GM12878 (cell line): ENCODE measurements around the gene PDE9A. TPM values are rescaled to one million over a fixed set of nuclear protein-coding genes. Genes with fewer than 3 reads are reported as not detected.

Source experiments
- ATAC-seq: fragments of 200-7000 bp; cut with Tn5 transposase; 3 replicates; pipeline ENCODE4 v1.9.1; 2020; ENCODE audit warnings: mild to moderate bottlenecking, moderate library complexity
- BruUV-seq: library from RNA; stranded (reverse); fragments of 400-500 nt; replicated peaks from 2 replicates; lab custom pipeline; 2021; lab: Mats Ljungman, UMichigan
- CTCF ChIA-PET: fragments of 300-600 bp; sonication (Branson Sonifier 250); formaldehyde crosslinking; extraction: SDS; loops from one replicate; lab custom pipeline; 2021; ENCODE audit warnings: inconsistent platforms; lab: Yijun Ruan, JAX
- POLR2A ChIA-PET: fragments of 350-600 bp; formaldehyde crosslinking; extraction: SDS; loops from one replicate; lab custom pipeline; 2021; ENCODE audit warnings: inconsistent platforms; lab: Charles Lee
- RAD21 ChIA-PET: fragments of 300-600 bp; sonication (Branson Sonifier 250); formaldehyde crosslinking; loops from one replicate; lab custom pipeline; 2023; ENCODE audit warnings: antibody characterized with exemption; ENCODE audit not compliant: unreplicated experiment; lab: Charles Lee
- SMC1A ChIA-PET: fragments of 300-600 bp; sonication (Branson Sonifier 250); formaldehyde crosslinking; loops from one replicate; lab custom pipeline; 2023; ENCODE audit not compliant: unreplicated experiment, uncharacterized antibody; lab: Charles Lee
- DNase-seq: peaks from one replicate; pipeline ENCODE4 v3.0.0-alpha.2; 2011; ENCODE audit warnings: low read depth, low spot score
- FAIRE-seq: peaks from 3 replicates; lab custom pipeline; 2011; peaks lifted over from hg19 to GRCh38; lab: Jason Lieb, UNC
- H2AFZ ChIP-seq: 2 replicates; pipeline ENCODE4 v1.6.0; 2011; ENCODE audit warnings: low read depth, low read length, control low read depth; ENCODE audit not compliant: control insufficient read depth
- H3K27ac ChIP-seq: 2 replicates; pipeline ENCODE4 v1.5.1; 2011; ENCODE audit warnings: control low read depth; ENCODE audit not compliant: control insufficient read depth, insufficient read depth
- H3K27me3 ChIP-seq, 2 experiments: replicated peaks in 1 of 2; 2 replicates each; pipeline versions ENCODE4 v1.6.0 to v1.6.1; 2011; ENCODE audit warnings: low read length in 1 of 2; ENCODE audit not compliant: control insufficient read depth in 2 of 2, insufficient read depth in 2 of 2
- H3K36me3 ChIP-seq, 2 experiments: 2 replicates each; pipeline ENCODE4 v1.5.1; 2011; ENCODE audit warnings: low read length in 1 of 2; ENCODE audit not compliant: control insufficient read depth in 2 of 2, insufficient read depth in 2 of 2
- H3K4me1 ChIP-seq: 2 replicates; pipeline ENCODE4 v1.6.1; 2011; ENCODE audit warnings: mild to moderate bottlenecking, low read length, moderate library complexity, mixed read lengths; ENCODE audit not compliant: control insufficient read depth, insufficient read depth
- H3K4me2 ChIP-seq: 2 replicates; pipeline ENCODE4 v1.6.0; 2011; ENCODE audit warnings: control low read depth; ENCODE audit not compliant: control insufficient read depth, insufficient read depth
- H3K4me3 ChIP-seq: fragments of 200-600 bp; sonication (generic); 2 replicates; pipeline ENCODE4 v1.5.1; 2016
- H3K79me2 ChIP-seq: 2 replicates; pipeline ENCODE4 v1.6.0; 2011; ENCODE audit warnings: low read length; ENCODE audit not compliant: control insufficient read depth, insufficient read depth
- H3K9ac ChIP-seq: 2 replicates; pipeline ENCODE4 v1.8.0; 2011; ENCODE audit warnings: low read length, control low read depth, mixed read lengths; ENCODE audit not compliant: control insufficient read depth, insufficient read depth
- H3K9me3 ChIP-seq: replicated peaks from 3 replicates; pipeline ENCODE4 v1.5.1; 2011; ENCODE audit warnings: mild to moderate bottlenecking, low read length; ENCODE audit not compliant: control insufficient read depth, insufficient read depth
- H4K20me1 ChIP-seq: 2 replicates; pipeline ENCODE4 v1.6.0; 2011; ENCODE audit not compliant: control insufficient read depth, insufficient read depth
- EP300 ChIP-seq, 2 experiments: fragments of 150-350 bp in 1 of 2; IDR thresholded peaks; 2 replicates each; pipeline ENCODE4 v1.6.1; 2011 to 2012; ENCODE audit warnings: low read depth in 2 of 2, low read length in 2 of 2, borderline replicate concordance in 1 of 2, improper control_type of control experiment in 1 of 2, inconsistent platforms in 1 of 2; ENCODE audit not compliant: control insufficient read depth in 1 of 2
- MEF2A ChIP-seq: IDR thresholded peaks from 2 replicates; pipeline ENCODE4 v1.6.1; 2011; ENCODE audit warnings: low read depth, mild to moderate bottlenecking, low read length, moderate library complexity; ENCODE audit not compliant: insufficient read depth
- MEF2B ChIP-seq: fragments of 450-650 bp; IDR thresholded peaks from 2 replicates; pipeline ENCODE4 v1.6.1; 2018; ENCODE audit warnings: mild to moderate bottlenecking, moderate library complexity; ENCODE audit not compliant: partially characterized antibody, poor library complexity, severe bottlenecking
- STAT1 ChIP-seq: fragments of 450-650 bp; conservative IDR thresholded peaks from 2 replicates; pipeline ENCODE4 v1.6.1; 2014; ENCODE audit warnings: antibody characterized with exemption, mild to moderate bottlenecking
- WGBS: methylation state at CpG from one replicate; pipeline ENCODE4 v1.1.6; 2016; ENCODE audit warnings: low lambda C conversion rate; ENCODE audit not compliant: insufficient replicate concordance, insufficient coverage; ENCODE audit errors: missing lambda C conversion rate; 5-methylcytosine and 5-hydroxymethylcytosine counted together
- in situ Hi-C: fragments of 300-500 bp; cut with MboI; formaldehyde crosslinking; loops from 9 replicates; pipeline ENCODE4 v1.14.3; 2018; ENCODE audit warnings: mixed read lengths
- intact Hi-C: fragments of 100-400 bp; cut with micrococcal nuclease; formaldehyde crosslinking; loops from one replicate; pipeline ENCODE4 v1.14.2; 2022; ENCODE audit not compliant: unreplicated experiment
- polyA plus RNA-seq, 11 experiments: library from polyadenylated mRNA; depleted of rRNA in 4 of 11; unstranded in 6 of 11; stranded (reverse) in 5 of 11; fragments of >200 nt; fragmentation: Nextera tagmentation in 4 of 11; fragmentation: Illumina TruSeq in 1 of 11; extraction: Ambion mirVana in 4 of 11; extraction: Trizol in 1 of 11; gene quantifications; 1 replicate in 1 of 11; 2 replicates in 10 of 11; pipeline versions ENCODE4 v1.2.1 to v1.2.3, GENCODE V29; 2011 to 2016; ENCODE audit warnings: inconsistent platforms in 2 of 11, missing spikeins in 2 of 11, low read depth in 1 of 11
- total RNA-seq, 4 experiments: library from RNA; depleted of rRNA in 3 of 4; stranded (reverse); fragments of >200 nt in 3 of 4; fragmentation: Illumina TruSeq in 1 of 4; extraction: Trizol in 1 of 4; gene quantifications; 2 replicates each; pipeline versions ENCODE4 v1.2.1 to v1.2.3, GENCODE V29; 2013 to 2021

The PDE9A gene
- total and polyA plus RNA-seq, 10 of the 15 experiments (the other 5 are each of a cell fraction or from before 2014, with no cell fraction given): 0.08 to 0.45 (median 0.20) TPM; not detected in 1

DNA sequence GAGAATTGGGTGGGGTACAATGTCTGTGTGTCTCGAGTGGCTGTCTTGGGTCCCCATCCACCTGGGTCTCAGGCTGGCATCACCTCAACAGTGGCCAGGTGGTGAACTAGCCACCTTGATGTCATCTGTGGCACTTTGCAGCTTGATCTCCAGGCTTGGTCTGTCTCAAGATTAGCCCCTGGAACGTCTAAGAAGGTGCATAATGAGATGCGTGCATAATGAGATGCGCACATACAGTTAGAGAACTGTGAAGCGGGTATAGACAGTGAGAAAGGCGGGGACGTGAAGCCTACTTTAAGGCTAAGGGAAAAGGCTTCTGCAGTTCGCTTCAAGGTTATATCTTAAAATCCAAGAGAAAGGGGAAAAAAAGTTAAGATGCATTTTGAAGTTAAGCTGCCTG, 127.2 kb downstream of the PDE9A start:
- Histone ChIP-seq H3K36me3 (no peaks in the 10 kb centered on the region), H2AFZ (no peak overlapping the region), H3K4me2 (no peak overlapping the region), H3K9ac (no peak overlapping the region)
- SMC1A ChIA-PET: no interaction called here
- RAD21 ChIA-PET: interaction anchor here (0.6 kb wide), 1 partner anchor 1936 kb away, joined by 3 read pairs; no protein-coding TSS in a partner anchor
- TF ChIP-seq MEF2A: no peak
- TF ChIP-seq STAT1: no peak
- TF ChIP-seq MEF2B: no peak
- TF ChIP-seq, all 136 proteins: peak for 0
- Histone ChIP-seq H3K9me3 (no peaks in the 10 kb centered on the region), H3K79me2 (no peaks in the 10 kb centered on the region), H3K27ac (no peak overlapping the region), H3K4me1 (peaks cover 6% of the 10 kb centered on the region), H3K4me3 (no peak overlapping the region), H4K20me1 (no peaks in the 10 kb centered on the region), H3K27me3 (peaks cover 7% of the 10 kb centered on the region in 2 experiments)
- in situ Hi-C loops (no loop called here), intact Hi-C loops (no loop called here)
- ChIA-PET CTCF (no interaction called here), POLR2A (no interaction called here)
- BruUV-seq: no TSS peak
- ATAC-seq (no peak), DNase-seq (no peak), FAIRE-seq (no peak)
- 37% methylated on average over 8 of the region's 8 CpGs for WGBS

DNA sequence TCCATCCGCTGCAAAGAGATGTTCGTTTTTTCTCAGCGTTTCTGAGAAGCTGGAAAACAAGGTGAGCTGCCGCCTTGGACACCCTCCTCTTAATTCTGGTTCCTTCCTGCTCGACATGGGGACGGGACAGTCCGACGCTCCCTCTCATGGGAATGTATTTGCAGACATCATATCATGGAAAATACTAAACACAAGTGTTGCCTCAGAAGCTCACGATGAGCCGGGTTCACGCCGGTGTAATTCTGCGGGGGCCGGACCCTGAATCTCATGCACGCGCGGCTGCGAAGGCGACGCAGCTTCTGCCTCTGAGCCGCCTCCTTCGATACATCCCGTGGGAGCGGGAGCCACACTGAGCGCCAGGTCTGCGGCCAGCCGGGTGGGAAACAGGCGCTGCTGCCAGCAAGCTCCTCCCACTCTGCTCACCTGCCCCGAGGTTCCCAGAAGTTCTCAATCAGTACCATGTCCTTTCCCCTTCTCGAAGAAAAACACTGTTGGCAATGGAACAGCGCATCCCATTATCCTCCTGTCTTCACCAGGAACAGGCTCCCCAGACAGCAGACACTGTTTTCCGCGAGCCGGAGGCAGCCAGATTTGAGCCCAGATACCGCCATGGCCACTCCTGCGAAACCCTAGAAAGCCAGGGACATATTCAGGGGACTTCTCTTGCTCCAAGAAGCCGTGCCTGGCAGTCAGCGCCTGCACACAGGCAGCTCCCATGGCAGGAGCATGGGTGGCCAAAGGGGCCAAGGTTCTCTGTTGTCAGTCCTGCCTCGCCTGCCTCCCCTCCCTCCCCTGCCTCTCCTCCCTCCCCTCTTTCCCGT, 127.9 kb downstream of the PDE9A start:
- Histone ChIP-seq H3K4me2 (no peak overlapping the region), H3K4me1 (peaks cover 6% of the 10 kb centered on the region), H3K4me3 (no peak overlapping the region), H3K27ac (no peak overlapping the region), H3K9ac (no peak overlapping the region), H3K36me3 (no peaks in the 10 kb centered on the region), H2AFZ (no peak overlapping the region), H3K9me3 (no peaks in the 10 kb centered on the region; the same call in 2 of the 3 replicates)
- ATAC-seq (no peak), DNase-seq (no peak)
- WGBS: 20% methylated on average over 39 of the region's 40 CpGs
- ChIA-PET SMC1A (no interaction called here), RAD21 (no interaction called here), CTCF (no interaction called here)
- in situ Hi-C loops: no loop called here
- intact Hi-C loops: no loop called here
- no peak for TF ChIP-seq EP300 (IDR thresholded peaks at IDR 0.05; ENCODE audit: borderline replicate concordance in 1 of 2, control insufficient read depth in 1 of 2, low read depth in 2 of 2, low read length in 2 of 2)
- TF ChIP-seq, all 136 proteins: peak for 0
- POLR2A ChIA-PET: no interaction called here
- Histone ChIP-seq H3K27me3 (peaks cover 7% of the 10 kb centered on the region in 2 experiments), H3K79me2 (no peaks in the 10 kb centered on the region), H4K20me1 (no peaks in the 10 kb centered on the region)
- FAIRE-seq: no peak
- BruUV-seq: no TSS peak
